CD4-positive, alpha-beta T cell treated with Interleukin-6 at 100 ng/mL for 8 hours (primary cell): ENCODE results near the gene SPSB1.

Experiments
- DNase-seq: peaks from one replicate; pipeline ENCODE4 v3.0.0-alpha.2; 2020; ENCODE audit warnings: mixed read lengths, low spot score

SPSB1 gene

GRCh38 chr1:9292361-9293240, at the start of gene SPSB1:
Gene SPSB1, plus strand, starts transcription at chr1:9292894. Its CDS starts 62,998 bp downstream, at chr1:9355892.
- peak; percentile 74 for DNase-seq

GRCh38 chr1:9243066-9243739, 49.5 kb upstream of the SPSB1 start:
- no peak for DNase-seq

- no peak for DNase-seq
These were observed 48.0 kb upstream of the SPSB1 start for GRCh38 chr1:9244501-9245229.

GRCh38 chr1:9245230-9245619, 47.5 kb upstream of the SPSB1 start:
- no peak for DNase-seq

GRCh38 chr1:9245661-9246060, 47.0 kb upstream of the SPSB1 start:
- DNase-seq, result no peak

GRCh38 chr1:9246215-9246614, 46.5 kb upstream of the SPSB1 start:
- no peak for DNase-seq

- DNase-seq, result no peak
These were observed 45.6 kb upstream of the SPSB1 start for GRCh38 chr1:9246841-9247785.

- DNase-seq, result no peak
These were observed 44.8 kb upstream of the SPSB1 start for GRCh38 chr1:9247894-9248293.

GRCh38 chr1:9248341-9249262, 44.1 kb upstream of the SPSB1 start:
- DNase-seq, result no peak

GRCh38 chr1:9249263-9249533, 43.5 kb upstream of the SPSB1 start:
- no peak for DNase-seq

- DNase-seq, result peak; percentile 15
These were observed 42.9 kb upstream of the SPSB1 start for GRCh38 chr1:9249534-9250410.

GRCh38 chr1:9250411-9251381, 42.0 kb upstream of the SPSB1 start:
- DNase-seq, result no peak

- DNase-seq, result no peak
These were observed 41.2 kb upstream of the SPSB1 start for GRCh38 chr1:9251501-9251900.

GRCh38 chr1:9253004-9253403, 39.7 kb upstream of the SPSB1 start:
- DNase-seq, result no peak

- no peak for DNase-seq
These were observed 39.1 kb upstream of the SPSB1 start for GRCh38 chr1:9253453-9254105.

- DNase-seq, result no peak
These were observed 36.4 kb upstream of the SPSB1 start for GRCh38 chr1:9256332-9256731.

GRCh38 chr1:9257851-9258250, 34.8 kb upstream of the SPSB1 start:
- no peak for DNase-seq

GRCh38 chr1:9258629-9259028, 34.1 kb upstream of the SPSB1 start:
- DNase-seq, result no peak
